Measurements from ENCODE around the gene HEG1.

Gene HEG1

DNA sequence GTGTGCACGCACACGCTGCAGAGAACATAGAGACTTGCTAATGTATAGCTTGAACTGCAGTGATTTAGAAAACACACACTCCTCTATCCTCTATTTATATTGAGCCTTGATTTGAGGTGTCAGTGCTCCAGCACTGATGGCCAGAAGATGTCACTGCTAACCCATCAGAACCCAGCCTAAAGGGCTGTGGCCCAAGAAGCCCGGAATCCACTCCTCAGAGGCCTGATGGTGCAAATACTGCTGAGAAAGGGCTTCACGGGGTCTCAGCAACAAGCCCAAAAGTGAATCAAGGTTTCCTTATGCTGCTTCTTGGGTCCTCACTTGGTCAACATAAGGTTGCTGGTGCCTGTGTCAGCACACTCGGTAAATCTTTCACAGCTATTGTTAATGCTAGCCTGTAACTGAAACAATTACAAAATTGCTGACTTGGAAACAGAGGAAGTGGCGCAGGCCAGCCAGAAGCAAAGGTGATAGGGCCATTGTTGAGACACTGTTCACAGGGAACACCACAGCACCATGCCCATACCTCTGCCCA lies 60.3 kb downstream of the HEG1 start:
- TF ChIP-seq SPI1 (IDR thresholded peaks at IDR 0.05; ENCODE audit: low read depth, low read length) (peak; percentile 46; the same call in 1 of the 2 replicates), POLR2A (IDR thresholded peaks at IDR 0.05; ENCODE audit: low read depth, low read length) (no peak)
- FAIRE-seq (peak; percentile 90), DNase-seq (ENCODE audit: insufficient read length, low spot score) (peak; percentile 52)

GRCh38 chr3:124993466-124993865 lies 62.3 kb downstream of the HEG1 start:
- no peak for DNase-seq (ENCODE audit: insufficient read length, low spot score)
- TF ChIP-seq POU2F2 (IDR thresholded peaks at IDR 0.05; ENCODE audit: low read depth, low read length) (no peak), TAF1 (IDR thresholded peaks at IDR 0.05; ENCODE audit: low read depth, low read length) (no peak), POLR2AphosphoS5 (IDR thresholded peaks at IDR 0.05; ENCODE audit: low read depth, low read length) (no peak), POLR2A (IDR thresholded peaks at IDR 0.05; ENCODE audit: low read depth, low read length) (no peak), PAX5 (IDR thresholded peaks at IDR 0.05; ENCODE audit: insufficient read depth, low read length, severe bottlenecking) (no peak), SPI1 (IDR thresholded peaks at IDR 0.05; ENCODE audit: low read depth, low read length) (no peak)
- peak; percentile 35 for FAIRE-seq

- no peak for TF ChIP-seq POU2F2 (IDR thresholded peaks at IDR 0.05; ENCODE audit: low read depth, low read length)
- no peak for TF ChIP-seq PAX5 (IDR thresholded peaks at IDR 0.05; ENCODE audit: insufficient read depth, low read length, severe bottlenecking)
- no peak for TF ChIP-seq POLR2AphosphoS5 (IDR thresholded peaks at IDR 0.05; ENCODE audit: low read depth, low read length)
- TF ChIP-seq POLR2A (IDR thresholded peaks at IDR 0.05; ENCODE audit: low read depth, low read length): no peak
- TF ChIP-seq SPI1 (IDR thresholded peaks at IDR 0.05; ENCODE audit: low read depth, low read length): no peak
- TF ChIP-seq TAF1 (IDR thresholded peaks at IDR 0.05; ENCODE audit: low read depth, low read length): no peak
- DNase-seq (ENCODE audit: insufficient read length, low spot score) (no peak), FAIRE-seq (no peak)
Observed at GRCh38 chr3:124992041-124992440, 63.8 kb downstream of the HEG1 start.

- DNase-seq (ENCODE audit: insufficient read length, low spot score) (no peak), FAIRE-seq (no peak)
- TF ChIP-seq POLR2A (IDR thresholded peaks at IDR 0.05; ENCODE audit: low read depth, low read length) (no peak), SPI1 (IDR thresholded peaks at IDR 0.05; ENCODE audit: low read depth, low read length) (no peak), POU2F2 (IDR thresholded peaks at IDR 0.05; ENCODE audit: low read depth, low read length) (no peak)
Observed at GRCh38 chr3:124986192-124987143, 69.3 kb downstream of the HEG1 start.

GRCh38 chr3:124985349-124985748 lies 70.4 kb downstream of the HEG1 start:
- DNase-seq (ENCODE audit: insufficient read length, low spot score) (no peak), FAIRE-seq (no peak)
- TF ChIP-seq SPI1 (IDR thresholded peaks at IDR 0.05; ENCODE audit: low read depth, low read length): no peak
- TF ChIP-seq TAF1 (IDR thresholded peaks at IDR 0.05; ENCODE audit: low read depth, low read length): no peak
- no peak for TF ChIP-seq PAX5 (IDR thresholded peaks at IDR 0.05; ENCODE audit: insufficient read depth, low read length, severe bottlenecking)
- no peak for TF ChIP-seq POLR2A (IDR thresholded peaks at IDR 0.05; ENCODE audit: low read depth, low read length)
- no peak for TF ChIP-seq POU2F2 (IDR thresholded peaks at IDR 0.05; ENCODE audit: low read depth, low read length)
- TF ChIP-seq POLR2AphosphoS5 (IDR thresholded peaks at IDR 0.05; ENCODE audit: low read depth, low read length): no peak

GRCh38 chr3:124984754-124985153 lies 71.0 kb downstream of the HEG1 start:
- no peak for FAIRE-seq
- DNase-seq (ENCODE audit: insufficient read length, low spot score): no peak
- TF ChIP-seq POLR2AphosphoS5 (IDR thresholded peaks at IDR 0.05; ENCODE audit: low read depth, low read length) (no peak), PAX5 (IDR thresholded peaks at IDR 0.05; ENCODE audit: insufficient read depth, low read length, severe bottlenecking) (no peak), SPI1 (IDR thresholded peaks at IDR 0.05; ENCODE audit: low read depth, low read length) (no peak), TAF1 (IDR thresholded peaks at IDR 0.05; ENCODE audit: low read depth, low read length) (no peak), POLR2A (IDR thresholded peaks at IDR 0.05; ENCODE audit: low read depth, low read length) (no peak)

GRCh38 chr3:124982855-124983254 lies 72.9 kb downstream of the HEG1 start:
- FAIRE-seq: no peak
- DNase-seq (ENCODE audit: insufficient read length, low spot score): no peak

DNA sequence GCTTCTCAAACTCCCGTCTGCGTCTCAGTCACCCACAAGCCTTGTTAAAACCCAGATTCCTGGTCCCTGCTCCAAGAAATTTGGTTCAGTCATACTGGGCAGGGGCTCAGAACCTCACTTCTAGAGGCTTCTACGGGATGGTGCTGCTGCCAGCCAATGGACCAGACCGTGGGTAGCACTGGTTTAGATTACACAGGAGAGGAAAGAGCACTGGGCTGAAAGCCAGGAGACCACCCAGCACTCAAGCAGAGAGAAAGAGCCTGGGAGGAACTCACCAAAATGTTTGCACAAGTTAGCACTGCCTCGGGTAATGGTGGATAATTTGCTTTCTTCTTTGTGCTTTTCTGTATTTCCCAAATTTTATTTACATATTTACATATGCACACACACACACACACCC lies 74.3 kb downstream of the HEG1 start:
- TF ChIP-seq TAF1 (IDR thresholded peaks at IDR 0.05; ENCODE audit: low read depth, low read length) (no peak), POU2F2 (IDR thresholded peaks at IDR 0.05; ENCODE audit: low read depth, low read length) (no peak), POLR2AphosphoS5 (IDR thresholded peaks at IDR 0.05; ENCODE audit: low read depth, low read length) (no peak), SPI1 (IDR thresholded peaks at IDR 0.05; ENCODE audit: low read depth, low read length) (no peak), POLR2A (IDR thresholded peaks at IDR 0.05; ENCODE audit: low read depth, low read length) (no peak), PAX5 (IDR thresholded peaks at IDR 0.05; ENCODE audit: insufficient read depth, low read length, severe bottlenecking) (no peak)
- no peak for DNase-seq (ENCODE audit: insufficient read length, low spot score)
- FAIRE-seq: no peak

More at GRCh38 chr3:124982855-124983254, 72.9 kb downstream of the HEG1 start:
- no peak for TF ChIP-seq SPI1 (IDR thresholded peaks at IDR 0.05; ENCODE audit: low read depth, low read length)
- TF ChIP-seq TAF1 (IDR thresholded peaks at IDR 0.05; ENCODE audit: low read depth, low read length): no peak
- no peak for TF ChIP-seq POU2F2 (IDR thresholded peaks at IDR 0.05; ENCODE audit: low read depth, low read length)
- TF ChIP-seq POLR2AphosphoS5 (IDR thresholded peaks at IDR 0.05; ENCODE audit: low read depth, low read length): no peak
- TF ChIP-seq POLR2A (IDR thresholded peaks at IDR 0.05; ENCODE audit: low read depth, low read length): no peak
- no peak for TF ChIP-seq PAX5 (IDR thresholded peaks at IDR 0.05; ENCODE audit: insufficient read depth, low read length, severe bottlenecking)

- DNase-seq (ENCODE audit: insufficient read length, low spot score): no peak
- TF ChIP-seq POLR2AphosphoS5 (IDR thresholded peaks at IDR 0.05; ENCODE audit: low read depth, low read length) (no peak), SPI1 (IDR thresholded peaks at IDR 0.05; ENCODE audit: low read depth, low read length) (no peak), PAX5 (IDR thresholded peaks at IDR 0.05; ENCODE audit: insufficient read depth, low read length, severe bottlenecking) (no peak), POU2F2 (IDR thresholded peaks at IDR 0.05; ENCODE audit: low read depth, low read length) (no peak), POLR2A (IDR thresholded peaks at IDR 0.05; ENCODE audit: low read depth, low read length) (no peak), TAF1 (IDR thresholded peaks at IDR 0.05; ENCODE audit: low read depth, low read length) (no peak)
- no peak for FAIRE-seq
Observed at GRCh38 chr3:124978627-124979026, 77.2 kb downstream of the HEG1 start.

Measured in GM12891 (cell line).